Liver (tissue), 9 donors: ENCODE measurements around the gene ZSWIM4. TPM values are rescaled to one million over a fixed set of nuclear protein-coding genes. Genes with fewer than 3 reads are reported as not detected.
A peak's percentile ranks its signal among the peaks of the same experiment; 100 is the strongest.
"Not testable (repeated sequence)": the region's sequence is repeated elsewhere in the genome, so short reads cannot be mapped to it uniquely, and the experiment has no call there.

Experiments used
- DNase-seq: peaks from one replicate; pipeline ENCODE4 v3.0.0-alpha.2; 2017; ENCODE audit warnings: low spot score
- H3K27ac ChIP-seq, 2 donors: one replicate each; pipeline ENCODE4 v1.7.0; 2013; ENCODE audit warnings: inconsistent platforms in 2 of 2, low read length in 2 of 2, control low read depth in 1 of 2, low read depth in 1 of 2, mild to moderate bottlenecking in 1 of 2
- H3K27me3 ChIP-seq, 4 donors: one replicate each; pipeline versions ENCODE4 v1.6.1 to v1.7.0; 2013; ENCODE audit warnings: low read length in 3 of 4, inconsistent platforms in 1 of 4, mild to moderate bottlenecking in 1 of 4, moderate library complexity in 1 of 4; ENCODE audit not compliant: control insufficient read depth in 4 of 4, insufficient read depth in 4 of 4
- H3K36me3 ChIP-seq, 4 donors: one replicate each; pipeline versions ENCODE4 v1.6.1 to v1.7.0; 2013; ENCODE audit warnings: low read length in 3 of 4, mild to moderate bottlenecking in 3 of 4, low read depth in 1 of 4, moderate library complexity in 1 of 4; ENCODE audit not compliant: control insufficient read depth in 4 of 4, insufficient read depth in 3 of 4
- H3K4me1 ChIP-seq, 4 donors: one replicate each; pipeline versions ENCODE4 v1.6.1 to v1.7.0; 2013; ENCODE audit warnings: low read length in 3 of 4, mild to moderate bottlenecking in 3 of 4, moderate library complexity in 1 of 4; ENCODE audit not compliant: control insufficient read depth in 4 of 4, insufficient read depth in 4 of 4
- H3K4me3 ChIP-seq, 3 donors: one replicate each; pipeline versions ENCODE4 v1.6.1 to v1.7.0; 2013; ENCODE audit warnings: low read length in 3 of 3, control low read depth in 1 of 3, low read depth in 1 of 3, mild to moderate bottlenecking in 1 of 3
- H3K9ac ChIP-seq, 2 donors: one replicate each; pipeline ENCODE4 v1.7.0; 2013; ENCODE audit warnings: low read length in 2 of 2, mild to moderate bottlenecking in 2 of 2, moderate library complexity in 2 of 2, control low read depth in 1 of 2, low read depth in 1 of 2
- H3K9me3 ChIP-seq, 4 donors: one replicate each; pipeline versions ENCODE4 v1.6.1 to v1.7.0; 2013; ENCODE audit warnings: low read length in 3 of 4; ENCODE audit not compliant: control insufficient read depth in 4 of 4
- EGR1 ChIP-seq, 2 donors: IDR thresholded peaks; 2 replicates each; pipeline ENCODE4 v1.6.1; 2016 to 2018; ENCODE audit warnings: antibody characterized with exemption in 2 of 2, low read depth in 2 of 2
- FOXA1 ChIP-seq: IDR thresholded peaks from 2 replicates; pipeline ENCODE4 v1.6.1; 2016; ENCODE audit warnings: antibody characterized with exemption
- HNF4A ChIP-seq, 2 donors: conservative IDR thresholded peaks; 2 replicates each; pipeline ENCODE4 v1.6.1; 2016; ENCODE audit warnings: antibody characterized with exemption in 2 of 2, mild to moderate bottlenecking in 2 of 2
- JUND ChIP-seq, 2 donors: IDR thresholded peaks; 2 replicates each; pipeline ENCODE4 v1.6.1; 2016; ENCODE audit warnings: antibody characterized with exemption in 2 of 2
- RAD21 ChIP-seq, 2 donors: IDR thresholded peaks; 2 replicates each; pipeline ENCODE4 v1.6.1; 2016; ENCODE audit warnings: antibody characterized with exemption in 2 of 2, mild to moderate bottlenecking in 2 of 2
- RXRA ChIP-seq, 2 donors: IDR thresholded peaks; 2 replicates each; pipeline ENCODE4 v1.6.1; 2017 to 2018; ENCODE audit warnings: antibody characterized with exemption in 2 of 2, mild to moderate bottlenecking in 1 of 2
- SP1 ChIP-seq: IDR thresholded peaks from 2 replicates; pipeline ENCODE4 v1.6.1; 2018; ENCODE audit warnings: antibody characterized with exemption, mild to moderate bottlenecking
- YY1 ChIP-seq: IDR thresholded peaks from 2 replicates; pipeline ENCODE4 v1.6.1; 2016; ENCODE audit warnings: antibody characterized with exemption, mild to moderate bottlenecking
- WGBS: extraction: QIAGEN DNeasy Blood & Tissue Kit; methylation state at CpG from one replicate; pipeline ENCODE4 v1.1.7; 2013; 5-methylcytosine and 5-hydroxymethylcytosine counted together
- polyA plus RNA-seq, 2 donors: library from polyadenylated mRNA; stranded (reverse) in 1 of 2; unstranded in 1 of 2; fragments of 200-250 nt in 1 of 2; fragments of >200 nt in 1 of 2; fragmentation: Nextera tagmentation in 1 of 2; extraction: Ambion mirVana in 1 of 2; gene quantifications; one replicate each; pipeline versions ENCODE4 v1.2.1 to v1.2.3, GENCODE V29; 2013 to 2015
- total RNA-seq, 2 donors: library from RNA; depleted of rRNA; stranded (reverse); fragments of >200 nt; gene quantifications; one replicate each; pipeline ENCODE4 v1.2.3, GENCODE V29; 2014
- TF ChIP-seq, protein P1 (sequence below): fragments of 150-350 bp; IDR thresholded peaks from 2 replicates; pipeline ENCODE4 v1.5.1; 2017; ENCODE audit warnings: improper control_type of control experiment, low read depth, low read length; ENCODE audit not compliant: missing input control
- TF ChIP-seq, protein P2 (sequence below): IDR thresholded peaks from 2 replicates; pipeline ENCODE4 v1.6.1; 2016; ENCODE audit warnings: antibody characterized with exemption
- donor health status: healthy.
- donor health status: healthy.
- donor health status: healthy.
- donor health status: healthy.
- donor health status: healthy.

ZSWIM4 gene
- total and polyA plus RNA-seq, 4 donors, result 0.14 to 2.2 (median 1.2) TPM

DNA sequence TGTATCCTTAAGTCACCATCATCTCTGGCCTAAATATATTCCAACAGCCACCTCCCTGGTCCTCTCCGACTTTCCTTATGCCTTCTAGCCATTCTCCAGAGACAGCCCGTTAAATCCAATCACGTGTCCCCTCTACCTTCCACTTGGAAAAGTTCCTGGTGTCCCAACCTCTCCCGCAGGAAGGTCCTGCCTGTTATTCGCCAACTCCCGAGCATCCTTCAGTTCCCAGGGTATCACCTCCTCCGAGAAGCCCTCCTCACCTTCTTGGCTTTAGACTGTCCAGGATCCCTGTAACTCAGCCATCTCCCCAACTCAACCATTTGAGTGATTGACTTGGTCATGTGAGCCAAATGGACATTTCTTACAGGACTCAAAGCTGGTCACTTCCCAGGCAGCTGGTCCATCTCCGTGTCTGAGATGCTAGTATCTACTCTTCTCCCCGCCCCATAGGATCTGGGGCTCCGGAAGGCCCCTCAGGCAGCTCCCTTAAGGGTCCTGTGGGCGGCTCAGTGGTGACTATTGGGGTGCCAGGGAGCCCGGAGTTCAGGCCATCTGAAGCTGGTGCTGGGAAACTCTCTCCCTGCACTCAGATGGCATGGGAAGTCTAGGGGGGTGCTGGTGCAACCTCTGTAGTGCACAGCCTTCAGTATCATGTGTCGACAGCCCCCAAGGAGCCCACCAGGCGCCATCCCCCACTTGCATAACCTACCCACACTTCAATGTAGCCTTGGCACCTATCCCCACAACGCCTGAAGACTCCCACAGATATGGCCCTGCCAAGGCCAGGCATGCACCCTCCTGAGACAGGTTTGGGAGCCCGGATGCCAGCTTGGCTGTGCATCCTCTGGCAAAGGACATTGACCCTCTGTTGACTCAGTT, 53.8 kb downstream of the ZSWIM4 start:
- Histone ChIP-seq H3K4me3 (no peak overlapping the region), H3K36me3 (no peaks in the 10 kb centered on the region), H3K9me3 (no peaks in the 10 kb centered on the region), H3K4me1 (peaks cover 0 to 10% (median 8%) of the 10 kb centered on the region in 4 donors), H3K27ac (peak overlapping the region in 1 of 2 donors; percentile 20), H3K9ac (no peak overlapping the region), H3K27me3 (peaks cover 0 to 3% (median 0%) of the 10 kb centered on the region in 4 donors)
- TF ChIP-seq YY1 (no peak), EGR1 (IDR thresholded peaks at IDR 0.05; ENCODE audit: low read depth in 2 of 2) (no peak), HNF4A (conservative IDR thresholded peaks at IDR 0.05) (no peak), FOXA1 (no peak), RAD21 (IDR thresholded peaks at IDR 0.05) (no peak)
- TF ChIP-seq, protein P1, sequence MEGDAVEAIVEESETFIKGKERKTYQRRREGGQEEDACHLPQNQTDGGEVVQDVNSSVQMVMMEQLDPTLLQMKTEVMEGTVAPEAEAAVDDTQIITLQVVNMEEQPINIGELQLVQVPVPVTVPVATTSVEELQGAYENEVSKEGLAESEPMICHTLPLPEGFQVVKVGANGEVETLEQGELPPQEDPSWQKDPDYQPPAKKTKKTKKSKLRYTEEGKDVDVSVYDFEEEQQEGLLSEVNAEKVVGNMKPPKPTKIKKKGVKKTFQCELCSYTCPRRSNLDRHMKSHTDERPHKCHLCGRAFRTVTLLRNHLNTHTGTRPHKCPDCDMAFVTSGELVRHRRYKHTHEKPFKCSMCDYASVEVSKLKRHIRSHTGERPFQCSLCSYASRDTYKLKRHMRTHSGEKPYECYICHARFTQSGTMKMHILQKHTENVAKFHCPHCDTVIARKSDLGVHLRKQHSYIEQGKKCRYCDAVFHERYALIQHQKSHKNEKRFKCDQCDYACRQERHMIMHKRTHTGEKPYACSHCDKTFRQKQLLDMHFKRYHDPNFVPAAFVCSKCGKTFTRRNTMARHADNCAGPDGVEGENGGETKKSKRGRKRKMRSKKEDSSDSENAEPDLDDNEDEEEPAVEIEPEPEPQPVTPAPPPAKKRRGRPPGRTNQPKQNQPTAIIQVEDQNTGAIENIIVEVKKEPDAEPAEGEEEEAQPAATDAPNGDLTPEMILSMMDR, result no peak
- no peak for DNase-seq
- 70% methylated on average over 16 of the region's 16 CpGs for WGBS

DNA sequence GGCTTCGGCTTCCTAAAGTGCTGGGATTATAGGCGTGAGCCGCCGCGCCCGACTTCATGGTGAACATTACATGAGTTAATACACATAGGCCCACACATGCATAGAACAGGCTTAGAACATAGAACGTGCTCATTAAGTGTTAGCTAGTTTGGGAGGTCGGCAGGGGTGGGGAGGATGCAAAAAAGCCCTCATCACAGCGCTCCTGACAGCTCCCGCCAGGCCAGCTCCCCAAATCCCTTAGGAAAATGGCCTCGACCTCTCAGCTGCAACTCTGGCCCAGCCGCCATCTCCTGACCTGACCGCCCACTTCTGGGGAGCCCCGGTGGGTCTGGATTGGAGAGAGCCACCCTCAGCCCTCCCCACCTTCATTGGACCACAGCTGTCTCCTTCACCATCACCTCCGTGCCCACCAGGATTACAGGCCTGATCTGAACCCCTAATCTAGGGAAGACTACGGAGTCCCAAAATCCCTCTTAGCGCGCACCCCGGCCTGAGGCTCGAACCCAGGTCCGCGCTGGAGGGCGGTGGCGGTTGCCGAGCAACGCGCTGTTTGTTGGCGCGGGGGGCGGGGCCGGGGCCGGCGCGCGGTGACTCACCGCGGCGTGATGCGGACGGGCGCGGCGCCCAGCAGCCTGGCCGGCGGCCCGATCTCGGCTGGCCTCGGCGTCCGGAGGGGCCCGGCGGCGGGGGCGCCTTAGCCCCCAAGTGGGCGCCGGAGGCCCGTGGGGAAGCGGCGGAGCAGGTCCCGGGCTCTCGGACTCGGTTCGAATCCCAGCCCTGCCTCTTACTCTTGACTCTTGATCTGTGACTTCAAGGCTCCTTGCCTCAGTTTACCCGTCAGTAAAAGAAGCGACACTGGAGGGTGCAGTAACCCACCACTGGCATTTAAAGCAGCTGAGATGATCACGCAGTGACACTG, 55.0 kb downstream of the ZSWIM4 start:
- peak overlapping the region; percentile 72 to 73 for H3K27ac ChIP-seq
- H3K36me3 ChIP-seq, result no peaks in the 10 kb centered on the region
- H3K4me3 ChIP-seq, result no peak overlapping the region
- peaks cover 0 to 3% (median 0%) of the 10 kb centered on the region in 4 donors for H3K27me3 ChIP-seq
- WGBS, result 19% methylated on average over 66 of the region's 66 CpGs
- H3K9ac ChIP-seq, result no peak overlapping the region
- H3K4me1 ChIP-seq, result peaks cover 0 to 10% (median 8%) of the 10 kb centered on the region in 4 donors
- peak; percentile 61 for DNase-seq
- no peak for TF ChIP-seq SP1
- peak in 1 of 2 donors; percentile 29 for TF ChIP-seq JUND (IDR thresholded peaks at IDR 0.05)
- no peaks in the 10 kb centered on the region for H3K9me3 ChIP-seq

DNA sequence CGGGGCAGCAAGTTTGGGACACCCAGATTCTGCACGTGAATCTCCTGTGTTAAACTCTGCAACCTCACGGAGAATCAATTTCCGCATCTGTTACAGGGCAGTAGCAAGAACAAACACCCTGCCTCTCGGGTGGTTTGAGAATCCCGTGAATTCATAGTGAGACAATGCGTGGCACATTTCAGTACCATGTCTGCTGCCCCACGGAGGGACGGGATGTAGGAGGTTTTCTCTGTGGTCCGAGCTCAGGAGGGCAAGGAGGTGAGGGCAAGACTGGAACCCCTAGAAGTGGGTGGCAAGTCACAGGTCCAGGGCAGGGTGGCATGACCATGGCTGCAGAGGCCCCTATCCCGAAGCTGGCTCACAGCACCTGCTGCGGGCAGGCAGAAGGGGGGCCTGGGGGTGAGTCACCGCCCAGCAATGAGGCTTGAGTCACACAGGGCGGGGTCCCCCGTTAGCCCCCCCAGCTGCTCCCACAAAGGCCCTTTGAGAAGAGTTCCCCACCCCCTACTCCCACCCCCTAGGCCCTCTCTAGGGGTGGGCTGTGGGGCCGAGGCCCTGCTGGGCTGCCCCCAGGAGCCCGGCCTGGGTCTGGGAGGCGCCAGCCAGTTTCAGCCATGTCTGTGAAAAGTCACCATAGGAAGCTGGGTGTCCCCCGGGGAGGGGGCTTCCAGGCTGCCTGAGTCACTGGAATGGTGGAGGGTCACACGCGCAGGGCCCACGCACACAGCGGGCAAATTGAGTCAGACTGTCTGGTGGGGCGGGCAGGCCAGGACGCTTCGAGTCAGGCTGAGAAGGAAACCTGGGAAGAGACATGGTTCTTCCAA, 55.9 kb downstream of the ZSWIM4 start:
- Histone ChIP-seq H3K36me3 (no peaks in the 10 kb centered on the region), H3K4me3 (no peak overlapping the region), H3K27ac (peak overlapping the region; percentile 64 to 73), H3K4me1 (peaks cover 0 to 10% (median 8%) of the 10 kb centered on the region in 4 donors), H3K27me3 (peaks cover 0 to 3% (median 0%) of the 10 kb centered on the region in 4 donors), H3K9ac (no peak overlapping the region), H3K9me3 (no peaks in the 10 kb centered on the region)
- 61% methylated on average over 26 of the region's 26 CpGs for WGBS
- no peak for TF ChIP-seq FOXA1
- peak; percentile 65 to 80 for TF ChIP-seq JUND (IDR thresholded peaks at IDR 0.05)
- no peak for TF ChIP-seq EGR1 (IDR thresholded peaks at IDR 0.05; ENCODE audit: low read depth in 2 of 2)
- no peak for TF ChIP-seq RXRA (IDR thresholded peaks at IDR 0.05)
- TF ChIP-seq HNF4A (conservative IDR thresholded peaks at IDR 0.05), result no peak
- no peak for TF ChIP-seq RAD21 (IDR thresholded peaks at IDR 0.05)
- TF ChIP-seq, protein P2, sequence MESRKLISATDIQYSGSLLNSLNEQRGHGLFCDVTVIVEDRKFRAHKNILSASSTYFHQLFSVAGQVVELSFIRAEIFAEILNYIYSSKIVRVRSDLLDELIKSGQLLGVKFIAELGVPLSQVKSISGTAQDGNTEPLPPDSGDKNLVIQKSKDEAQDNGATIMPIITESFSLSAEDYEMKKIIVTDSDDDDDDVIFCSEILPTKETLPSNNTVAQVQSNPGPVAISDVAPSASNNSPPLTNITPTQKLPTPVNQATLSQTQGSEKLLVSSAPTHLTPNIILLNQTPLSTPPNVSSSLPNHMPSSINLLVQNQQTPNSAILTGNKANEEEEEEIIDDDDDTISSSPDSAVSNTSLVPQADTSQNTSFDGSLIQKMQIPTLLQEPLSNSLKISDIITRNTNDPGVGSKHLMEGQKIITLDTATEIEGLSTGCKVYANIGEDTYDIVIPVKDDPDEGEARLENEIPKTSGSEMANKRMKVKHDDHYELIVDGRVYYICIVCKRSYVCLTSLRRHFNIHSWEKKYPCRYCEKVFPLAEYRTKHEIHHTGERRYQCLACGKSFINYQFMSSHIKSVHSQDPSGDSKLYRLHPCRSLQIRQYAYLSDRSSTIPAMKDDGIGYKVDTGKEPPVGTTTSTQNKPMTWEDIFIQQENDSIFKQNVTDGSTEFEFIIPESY, result no peak
- no peak for DNase-seq

DNA sequence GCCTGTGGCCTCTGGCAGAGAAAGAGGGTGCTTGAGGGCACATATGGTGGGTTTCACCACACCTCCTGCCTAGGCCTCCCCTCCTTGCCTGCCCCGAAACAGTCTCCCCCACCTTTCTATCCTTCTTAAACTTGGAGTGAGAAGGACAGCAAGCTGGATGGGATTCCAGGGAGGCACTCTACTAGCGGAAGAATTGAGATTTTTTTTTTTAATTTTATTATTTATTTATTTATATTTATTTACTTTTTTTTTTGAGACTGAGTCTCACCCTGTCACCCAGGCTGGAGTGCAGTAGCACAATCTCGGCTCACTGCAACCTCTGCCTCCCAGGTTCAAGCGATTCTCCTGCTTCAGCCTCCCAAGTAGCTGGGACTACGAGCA, 56.5 kb downstream of the ZSWIM4 start:
- not testable (repeated sequence) for H3K4me3 ChIP-seq, H3K9me3 ChIP-seq, H3K27me3 ChIP-seq, DNase-seq, H3K9ac ChIP-seq, H3K36me3 ChIP-seq
- Histone ChIP-seq H3K4me1 (peaks cover 0 to 10% (median 8%) of the 10 kb centered on the region in 4 donors), H3K27ac (peak overlapping the region; percentile 20 to 27)
- WGBS, result 91% methylated on average over 5 of the region's 5 CpGs
